GM23248 (cell line): ENCODE measurements around the gene ATP8A2. TPM values are rescaled to one million over a fixed set of nuclear protein-coding genes. Genes with fewer than 3 reads are reported as not detected.

ENCODE experiments used
- DNase-seq: peaks from one replicate; pipeline ENCODE4 v3.0.0-alpha.2; 2015
- H2AFZ ChIP-seq: fragments of 200-600 bp; sonication (generic); 2 replicates; pipeline ENCODE4 v1.6.1; 2016; ENCODE audit warnings: antibody characterized with exemption
- H3F3A ChIP-seq: fragments of 200-600 bp; sonication (generic); 2 replicates; pipeline ENCODE4 v1.6.1; 2016; ENCODE audit warnings: mild to moderate bottlenecking, antibody characterized with exemption, mixed run types; ENCODE audit not compliant: insufficient read depth
- H3K27ac ChIP-seq: fragments of 200-600 bp; sonication (generic); 2 replicates; pipeline ENCODE4 v1.5.1; 2016; ENCODE audit warnings: mild to moderate bottlenecking
- H3K27me3 ChIP-seq: fragments of 200-600 bp; sonication (generic); replicated peaks from 2 replicates; pipeline ENCODE4 v1.6.1; 2016; ENCODE audit warnings: mild to moderate bottlenecking; ENCODE audit not compliant: insufficient read depth
- H3K36me3 ChIP-seq: fragments of 200-600 bp; sonication (generic); 2 replicates; pipeline ENCODE4 v1.6.1; 2016; ENCODE audit warnings: low read depth, mild to moderate bottlenecking
- H3K4me1 ChIP-seq: fragments of 200-600 bp; sonication (generic); 2 replicates; pipeline ENCODE4 v1.6.1; 2016; ENCODE audit warnings: mild to moderate bottlenecking; ENCODE audit not compliant: insufficient read depth
- H3K4me2 ChIP-seq: fragments of 200-600 bp; sonication (generic); one replicate; pipeline ENCODE4 v1.6.1; 2016; ENCODE audit warnings: mild to moderate bottlenecking; ENCODE audit not compliant: unreplicated experiment
- H3K4me3 ChIP-seq: fragments of 200-600 bp; sonication (generic); 2 replicates; pipeline ENCODE4 v1.5.1; 2016; ENCODE audit warnings: mild to moderate bottlenecking
- H3K79me2 ChIP-seq: fragments of 200-600 bp; sonication (generic); 2 replicates; pipeline ENCODE4 v1.6.1; 2016; ENCODE audit warnings: mild to moderate bottlenecking; ENCODE audit not compliant: insufficient read depth
- H3K9ac ChIP-seq: fragments of 200-600 bp; sonication (generic); 2 replicates; pipeline ENCODE4 v1.6.1; 2016; ENCODE audit warnings: mild to moderate bottlenecking
- H3K9me2 ChIP-seq: fragments of 200-600 bp; sonication (generic); 2 replicates; pipeline ENCODE4 v1.6.1; 2016; ENCODE audit warnings: mixed run types, mild to moderate bottlenecking, moderate library complexity; ENCODE audit not compliant: insufficient read depth
- H3K9me3 ChIP-seq: fragments of 200-600 bp; sonication (generic); one replicate; pipeline ENCODE4 v1.6.1; 2017; ENCODE audit warnings: low read depth
- H4K20me1 ChIP-seq: fragments of 200-600 bp; sonication (generic); 2 replicates; pipeline ENCODE4 v1.6.0; 2016; ENCODE audit not compliant: insufficient read depth
- EZH2 ChIP-seq: fragments of 200-600 bp; sonication (generic); IDR thresholded peaks from 2 replicates; pipeline ENCODE4 v1.6.1; 2018; ENCODE audit warnings: antibody characterized with exemption, mild to moderate bottlenecking; ENCODE audit not compliant: insufficient read depth, poor library complexity, severe bottlenecking
- EZH2phosphoT487 ChIP-seq: fragments of 200-600 bp; sonication (generic); IDR thresholded peaks from 2 replicates; pipeline ENCODE4 v1.6.1; 2018; ENCODE audit warnings: antibody characterized with exemption, moderate library complexity, mild to moderate bottlenecking, low read depth; ENCODE audit not compliant: insufficient read depth
- WGBS, 2 experiments: methylation state at CpG; one replicate each; pipeline ENCODE4 v1.1.6; 2015 to 2017; ENCODE audit warnings: low lambda C conversion rate in 2 of 2, low coverage in 1 of 2; ENCODE audit errors: missing lambda C conversion rate in 2 of 2; 5-methylcytosine and 5-hydroxymethylcytosine counted together
- in situ Hi-C: fragments of 300-500 bp; cut with MboI; formaldehyde crosslinking; loops from 2 replicates; pipeline ENCODE4 v1.15.0; 2020
- polyA plus RNA-seq: library from polyadenylated mRNA; unstranded; fragments of >200 nt; fragmentation: Nextera tagmentation; extraction: Ambion mirVana; gene quantifications from 2 replicates; pipeline ENCODE4 v1.2.1, GENCODE V29; 2016
- total RNA-seq: library from RNA; depleted of rRNA; stranded (reverse); fragments of >200 nt; shearing (Covaris generic); gene quantifications from 2 replicates; pipeline ENCODE4 v1.2.3, GENCODE V29; 2014

ATP8A2 gene
- total and polyA plus RNA-seq, 2 experiments from 2014 or later, result under 0.01 to 0.05 TPM

DNA sequence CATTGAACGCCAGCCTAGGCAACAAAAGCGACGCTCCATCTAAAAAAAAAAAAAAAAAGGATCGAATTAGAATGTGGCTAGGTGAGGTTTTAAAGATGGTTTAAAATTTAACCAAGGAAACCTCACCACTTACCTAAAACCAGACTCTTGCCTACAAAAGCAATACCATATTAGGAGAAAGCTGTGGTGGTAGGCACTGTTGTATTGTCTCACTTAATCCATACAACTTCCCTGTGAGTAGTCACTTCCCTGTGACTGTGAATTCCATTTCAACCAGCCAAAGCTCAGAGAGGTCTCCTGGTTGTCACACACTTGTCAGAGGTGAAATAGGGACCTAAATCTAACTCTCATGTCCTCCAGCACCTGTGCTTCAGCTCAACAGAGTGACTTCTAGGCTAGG is 664.6 kb downstream of the ATP8A2 start:
- no peaks in the 10 kb centered on the region for H3K9me3 ChIP-seq
- in situ Hi-C loops, result no loop called here
- 52 to 66% methylated on average over 3 to 4 of the region's 4 CpGs for WGBS, 2 experiments

DNA sequence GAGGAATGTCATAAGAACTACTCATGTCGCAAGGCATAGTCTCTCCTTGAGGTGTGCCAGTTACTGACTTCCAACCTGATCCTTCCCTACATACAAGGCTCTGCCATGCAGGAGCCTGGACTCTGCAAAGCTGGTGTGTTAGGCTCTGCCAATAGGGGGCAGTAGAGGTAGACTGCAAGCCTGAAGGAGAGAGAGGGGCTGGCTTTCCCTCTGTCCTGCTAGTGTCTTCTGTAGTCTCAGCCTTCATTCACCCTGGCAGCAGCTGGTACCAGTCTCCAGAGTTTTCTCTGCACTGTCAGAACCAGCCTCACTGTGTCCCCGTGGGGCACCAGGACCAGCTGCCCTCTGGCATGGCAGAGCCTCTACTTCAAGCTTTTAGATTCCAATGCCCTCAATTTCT is 665.5 kb downstream of the ATP8A2 start:
- H3K79me2 ChIP-seq, result no peaks in the 10 kb centered on the region
- H3K4me1 ChIP-seq, result no peaks in the 10 kb centered on the region
- H2AFZ ChIP-seq, result no peak overlapping the region
- no peaks in the 10 kb centered on the region for H3K9me3 ChIP-seq
- no peaks in the 10 kb centered on the region for H3F3A ChIP-seq
- in situ Hi-C loops, result no loop called here
- no peaks in the 10 kb centered on the region for H3K36me3 ChIP-seq
- H3K4me3 ChIP-seq, result no peak overlapping the region
- no peaks in the 10 kb centered on the region for H4K20me1 ChIP-seq
- no peak overlapping the region for H3K27ac ChIP-seq
- TF ChIP-seq EZH2phosphoT487 (no peak), EZH2 (no peak)
- H3K4me2 ChIP-seq, result no peak overlapping the region
- DNase-seq, result no peak
- no peak overlapping the region for H3K9ac ChIP-seq
- H3K9me2 ChIP-seq, result no peaks in the 10 kb centered on the region
- WGBS, 2 experiments, result 18 to 19% methylated on average over 2 of the region's 2 CpGs
- H3K27me3 ChIP-seq, result peaks cover 11% of the 10 kb centered on the region

More for the DNA sequence above, 664.6 kb downstream of the ATP8A2 start:
- no peaks in the 10 kb centered on the region for H3K9me2 ChIP-seq
- H2AFZ ChIP-seq, result no peak overlapping the region
- TF ChIP-seq EZH2 (no peak), EZH2phosphoT487 (no peak)
- H3K4me1 ChIP-seq, result no peaks in the 10 kb centered on the region
- DNase-seq, result no peak
- peaks cover 11% of the 10 kb centered on the region for H3K27me3 ChIP-seq
- H3F3A ChIP-seq, result no peaks in the 10 kb centered on the region
- H4K20me1 ChIP-seq, result no peaks in the 10 kb centered on the region
- no peaks in the 10 kb centered on the region for H3K79me2 ChIP-seq
- no peak overlapping the region for H3K4me3 ChIP-seq
- H3K4me2 ChIP-seq, result no peak overlapping the region
- H3K9ac ChIP-seq, result no peak overlapping the region
- no peak overlapping the region for H3K27ac ChIP-seq
- H3K36me3 ChIP-seq, result no peaks in the 10 kb centered on the region

DNA sequence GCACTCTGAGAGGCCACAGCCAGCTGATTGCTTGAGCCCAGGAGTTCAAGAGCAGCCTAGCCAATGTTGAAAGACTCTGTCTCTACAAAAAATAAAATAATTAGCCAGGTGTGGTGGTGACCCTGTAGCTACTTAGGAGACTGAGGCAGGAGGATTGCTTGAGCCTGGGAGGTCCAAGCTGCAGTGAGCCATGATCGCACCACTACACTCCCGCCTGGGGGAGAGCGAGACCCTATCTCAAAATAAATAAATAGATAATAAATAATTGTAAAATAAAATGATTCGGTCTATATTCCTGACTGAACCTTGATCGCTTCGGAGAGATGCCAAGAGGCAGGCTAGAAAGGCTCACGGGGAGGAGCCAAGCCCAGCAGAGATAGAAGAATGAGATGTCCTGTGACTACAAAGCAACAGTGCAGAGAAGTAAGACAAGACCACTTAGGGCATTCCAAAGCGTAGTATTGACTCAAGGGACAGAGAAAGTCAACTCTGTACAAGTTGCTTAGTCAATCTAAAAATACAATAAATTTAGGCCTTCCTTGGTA is 667.2 kb downstream of the ATP8A2 start:
- Histone ChIP-seq H3K79me2 (no peaks in the 10 kb centered on the region), H3K4me3 (no peak overlapping the region), H3K9me2 (no peaks in the 10 kb centered on the region), H3K4me2 (no peak overlapping the region), H3K9me3 (no peaks in the 10 kb centered on the region), H3K36me3 (no peaks in the 10 kb centered on the region), H3K9ac (no peak overlapping the region), H3K27ac (no peak overlapping the region), H2AFZ (no peak overlapping the region), H3K4me1 (no peaks in the 10 kb centered on the region), H4K20me1 (no peaks in the 10 kb centered on the region), H3K27me3 (peaks cover 11% of the 10 kb centered on the region), H3F3A (no peaks in the 10 kb centered on the region)
- no peak for TF ChIP-seq EZH2
- no peak for TF ChIP-seq EZH2phosphoT487
- DNase-seq, result no peak
- in situ Hi-C loops, result no loop called here
- 69 to 73% methylated on average over 8 of the region's 8 CpGs for WGBS, 2 experiments

DNA sequence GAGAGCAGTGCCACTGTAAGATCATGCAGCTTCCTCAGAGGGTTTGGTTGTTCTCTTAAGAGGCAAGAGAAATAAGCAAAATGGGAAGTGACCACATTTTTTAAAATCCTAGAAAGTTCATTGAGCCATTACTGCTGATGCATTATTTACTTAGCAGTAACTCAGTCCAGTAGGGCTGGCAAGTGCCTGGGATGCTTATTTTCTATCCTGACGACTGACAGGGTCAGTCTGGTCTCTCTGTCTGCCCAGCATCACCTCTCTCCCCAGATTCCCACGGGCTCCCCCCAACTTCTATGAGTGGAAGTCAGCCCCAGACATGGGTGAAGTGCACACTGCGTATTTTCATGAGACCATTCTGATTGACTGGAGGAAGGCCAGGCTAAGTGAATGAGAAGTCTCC is 669.7 kb downstream of the ATP8A2 start:
- H3K9me2 ChIP-seq, result no peaks in the 10 kb centered on the region
- H3K79me2 ChIP-seq, result no peaks in the 10 kb centered on the region
- no peak overlapping the region for H3K4me3 ChIP-seq
- H3K4me2 ChIP-seq, result no peak overlapping the region
- in situ Hi-C loops, result no loop called here
- H3K4me1 ChIP-seq, result no peaks in the 10 kb centered on the region
- H4K20me1 ChIP-seq, result no peaks in the 10 kb centered on the region
- no peak overlapping the region for H2AFZ ChIP-seq
- H3K27ac ChIP-seq, result no peak overlapping the region
- DNase-seq, result no peak
- no peaks in the 10 kb centered on the region for H3F3A ChIP-seq
- WGBS, 2 experiments, result 36 to 41% methylated on average over 3 of the region's 3 CpGs
- H3K9ac ChIP-seq, result no peak overlapping the region
- peaks cover 3% of the 10 kb centered on the region; the same call in 1 of the 2 replicates for H3K27me3 ChIP-seq
- TF ChIP-seq EZH2phosphoT487, result no peak
- no peak for TF ChIP-seq EZH2
- no peaks in the 10 kb centered on the region for H3K9me3 ChIP-seq
- H3K36me3 ChIP-seq, result no peaks in the 10 kb centered on the region

DNA sequence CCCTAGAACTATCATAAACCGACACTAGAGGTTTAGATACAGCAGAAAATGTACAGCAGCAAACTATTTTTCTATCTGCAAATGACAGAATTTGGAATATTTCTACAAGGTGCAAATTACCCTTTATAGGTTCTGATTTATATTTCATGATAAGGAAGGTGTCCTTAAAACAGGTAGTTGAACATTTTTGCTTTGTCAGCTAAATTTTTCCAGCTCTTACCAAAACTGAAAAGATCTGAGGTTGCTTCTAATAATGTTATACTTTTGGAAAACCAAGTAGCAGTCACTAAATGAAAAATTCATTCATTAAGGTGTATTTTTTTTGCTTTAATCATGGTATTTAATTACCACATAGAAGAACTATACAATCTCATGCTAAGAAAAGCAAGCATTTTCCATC is 671.0 kb downstream of the ATP8A2 start:
- H4K20me1 ChIP-seq, result no peaks in the 10 kb centered on the region
- H3K9me2 ChIP-seq, result no peaks in the 10 kb centered on the region
- in situ Hi-C loops, result no loop called here
- no peaks in the 10 kb centered on the region for H3F3A ChIP-seq
- no peak for DNase-seq
- no peaks in the 10 kb centered on the region for H3K36me3 ChIP-seq
- TF ChIP-seq EZH2phosphoT487 (no peak), EZH2 (no peak)
- peaks cover 5% of the 10 kb centered on the region; the same call in 1 of the 2 replicates for H3K27me3 ChIP-seq
- H3K9me3 ChIP-seq, result no peaks in the 10 kb centered on the region
- H3K9ac ChIP-seq, result no peak overlapping the region
- H3K27ac ChIP-seq, result no peak overlapping the region
- no peak overlapping the region for H3K4me3 ChIP-seq
- no peaks in the 10 kb centered on the region for H3K79me2 ChIP-seq
- no peaks in the 10 kb centered on the region for H3K4me1 ChIP-seq
- WGBS, 2 experiments, result 41 to 49% methylated on average over 1 of the region's 1 CpG
- no peak overlapping the region for H2AFZ ChIP-seq
- no peak overlapping the region for H3K4me2 ChIP-seq
